ENCODE measurements around the gene HADHA. TPM values are rescaled to one million over a fixed set of nuclear protein-coding genes. Genes with fewer than 3 reads are reported as not detected.

HADHA gene
- total RNA-seq, 1 donor, result 135 TPM

DNA sequence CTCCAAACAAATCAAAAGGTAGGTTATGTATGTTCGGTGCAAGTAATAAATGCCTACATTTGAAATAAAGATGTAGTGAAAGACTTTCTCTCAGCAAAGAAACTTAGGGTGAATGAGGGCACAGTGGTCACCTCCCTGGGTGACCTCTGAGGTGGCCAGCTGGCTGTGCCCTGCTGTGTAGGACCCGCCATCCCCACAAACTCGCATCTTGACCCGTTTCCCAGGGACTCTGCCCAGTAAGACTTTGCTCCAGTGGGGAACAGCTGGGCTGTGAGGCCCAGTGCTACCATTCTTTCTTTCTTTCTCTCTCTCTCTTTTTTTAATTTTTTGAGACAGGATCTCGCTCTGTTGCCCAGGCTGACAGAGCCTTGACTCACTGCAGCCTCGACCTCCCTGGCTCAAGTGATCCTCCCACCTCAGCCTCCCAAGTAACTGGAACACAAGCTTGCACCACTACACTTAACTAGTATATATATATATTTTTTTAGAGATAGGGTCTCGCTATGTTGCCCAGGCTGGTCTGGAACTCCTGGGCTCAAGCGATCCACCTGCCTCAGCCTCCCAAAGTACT is 79.7 kb downstream of the HADHA start:
- DNase-seq (ENCODE audit: low read depth), result no peak
- TF ChIP-seq, protein P1, sequence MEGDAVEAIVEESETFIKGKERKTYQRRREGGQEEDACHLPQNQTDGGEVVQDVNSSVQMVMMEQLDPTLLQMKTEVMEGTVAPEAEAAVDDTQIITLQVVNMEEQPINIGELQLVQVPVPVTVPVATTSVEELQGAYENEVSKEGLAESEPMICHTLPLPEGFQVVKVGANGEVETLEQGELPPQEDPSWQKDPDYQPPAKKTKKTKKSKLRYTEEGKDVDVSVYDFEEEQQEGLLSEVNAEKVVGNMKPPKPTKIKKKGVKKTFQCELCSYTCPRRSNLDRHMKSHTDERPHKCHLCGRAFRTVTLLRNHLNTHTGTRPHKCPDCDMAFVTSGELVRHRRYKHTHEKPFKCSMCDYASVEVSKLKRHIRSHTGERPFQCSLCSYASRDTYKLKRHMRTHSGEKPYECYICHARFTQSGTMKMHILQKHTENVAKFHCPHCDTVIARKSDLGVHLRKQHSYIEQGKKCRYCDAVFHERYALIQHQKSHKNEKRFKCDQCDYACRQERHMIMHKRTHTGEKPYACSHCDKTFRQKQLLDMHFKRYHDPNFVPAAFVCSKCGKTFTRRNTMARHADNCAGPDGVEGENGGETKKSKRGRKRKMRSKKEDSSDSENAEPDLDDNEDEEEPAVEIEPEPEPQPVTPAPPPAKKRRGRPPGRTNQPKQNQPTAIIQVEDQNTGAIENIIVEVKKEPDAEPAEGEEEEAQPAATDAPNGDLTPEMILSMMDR (IDR thresholded peaks at IDR 0.05; ENCODE audit: insufficient read depth, low read length), result no peak
- no peak overlapping the region for H3K4me3 ChIP-seq (ENCODE audit: low read depth, low read length)

DNA sequence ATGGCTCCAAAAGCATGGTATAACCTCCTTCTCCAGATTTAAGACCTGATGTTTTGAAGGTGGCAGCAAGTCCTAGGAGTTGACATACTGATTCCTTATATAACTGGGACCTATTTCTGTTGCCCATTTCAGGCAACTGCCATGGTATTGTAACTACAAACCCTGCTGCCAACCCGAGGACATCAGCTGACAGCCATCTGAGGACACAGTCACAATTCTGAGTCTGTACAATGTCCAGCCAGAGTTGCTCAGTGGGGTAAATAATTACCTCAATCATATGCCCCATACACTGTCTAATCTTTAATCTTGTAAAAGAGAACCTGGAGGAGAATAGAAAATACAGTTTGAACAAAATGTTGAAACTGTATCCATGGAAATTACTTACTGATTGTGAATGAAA is 80.2 kb downstream of the HADHA start:
- no peak for DNase-seq (ENCODE audit: low read depth)

DNA sequence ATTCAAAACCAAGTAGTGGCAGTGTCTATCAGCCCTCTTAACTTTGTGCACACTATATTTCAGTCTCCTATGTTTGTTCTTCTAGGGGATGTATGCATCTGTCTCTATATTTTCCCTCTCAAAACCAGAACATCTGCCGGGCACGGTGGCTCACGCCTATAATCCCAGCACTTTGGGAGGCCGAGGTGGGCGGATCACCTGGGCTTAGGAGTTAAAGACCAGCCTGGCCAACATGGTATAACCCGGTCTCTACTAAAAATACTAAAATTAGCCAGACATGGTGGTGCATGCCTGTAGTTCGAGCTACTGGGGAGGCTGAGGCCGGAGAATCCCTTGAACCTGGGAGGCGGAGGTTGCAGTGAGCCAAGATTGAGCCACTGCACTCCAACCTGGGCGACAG is 81.5 kb downstream of the HADHA start:
- no peak overlapping the region for H3K4me3 ChIP-seq (ENCODE audit: low read depth, low read length)
- no peak for DNase-seq (ENCODE audit: low read depth)
- TF ChIP-seq, protein P1 (IDR thresholded peaks at IDR 0.05; ENCODE audit: insufficient read depth, low read length), result no peak

More for the DNA sequence above, 80.2 kb downstream of the HADHA start:
- H3K4me3 ChIP-seq (ENCODE audit: low read depth, low read length), result no peak overlapping the region
- TF ChIP-seq, protein P1 (IDR thresholded peaks at IDR 0.05; ENCODE audit: insufficient read depth, low read length), result no peak

DNA sequence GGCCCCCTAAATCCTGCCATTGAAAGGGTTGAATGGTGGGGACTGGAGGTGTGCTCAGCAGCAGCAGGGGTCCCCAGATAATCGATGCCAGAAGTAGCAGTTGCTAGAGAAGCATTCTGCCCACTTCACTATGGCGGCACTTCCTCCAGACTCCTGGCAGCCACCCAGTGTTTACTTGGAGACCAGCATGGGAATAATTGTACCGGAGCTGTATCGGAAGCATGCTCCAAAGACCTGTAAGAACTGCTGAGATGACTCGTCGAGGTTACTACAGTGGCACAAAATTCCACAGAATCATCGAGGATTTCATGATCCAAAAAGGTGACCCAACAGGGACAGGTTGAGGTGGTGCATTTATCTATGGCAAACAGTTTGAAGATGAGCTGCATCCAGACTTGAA is 82.5 kb downstream of the HADHA start:
- TF ChIP-seq, protein P1 (IDR thresholded peaks at IDR 0.05; ENCODE audit: insufficient read depth, low read length), result no peak
- DNase-seq (ENCODE audit: low read depth), result no peak

DNA sequence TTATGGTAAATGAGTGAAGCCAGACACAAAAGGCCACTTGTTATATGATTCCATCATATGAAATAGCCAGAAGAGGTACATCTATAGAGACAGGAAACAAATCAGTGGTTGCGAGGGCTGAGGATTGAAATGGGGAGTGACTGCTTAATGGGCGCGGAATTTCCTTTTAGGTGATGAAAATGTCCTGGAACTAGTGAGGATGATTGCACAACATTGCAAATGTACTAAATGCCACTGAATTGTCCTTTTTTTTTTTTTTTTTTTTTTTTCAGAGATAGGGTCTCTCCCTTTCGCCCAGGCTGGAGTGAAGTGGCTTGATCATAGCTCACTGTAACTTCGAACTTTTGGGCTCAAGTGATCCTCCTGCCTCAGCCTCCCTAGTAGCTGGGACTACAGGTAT is 86.9 kb downstream of the HADHA start:
- DNase-seq (ENCODE audit: low read depth), result no peak
- TF ChIP-seq, protein P1 (IDR thresholded peaks at IDR 0.05; ENCODE audit: insufficient read depth, low read length), result no peak
- no peak overlapping the region for H3K4me3 ChIP-seq (ENCODE audit: low read depth, low read length)

More for the DNA sequence above, 82.5 kb downstream of the HADHA start:
- H3K4me3 ChIP-seq (ENCODE audit: low read depth, low read length), result no peak overlapping the region

DNA sequence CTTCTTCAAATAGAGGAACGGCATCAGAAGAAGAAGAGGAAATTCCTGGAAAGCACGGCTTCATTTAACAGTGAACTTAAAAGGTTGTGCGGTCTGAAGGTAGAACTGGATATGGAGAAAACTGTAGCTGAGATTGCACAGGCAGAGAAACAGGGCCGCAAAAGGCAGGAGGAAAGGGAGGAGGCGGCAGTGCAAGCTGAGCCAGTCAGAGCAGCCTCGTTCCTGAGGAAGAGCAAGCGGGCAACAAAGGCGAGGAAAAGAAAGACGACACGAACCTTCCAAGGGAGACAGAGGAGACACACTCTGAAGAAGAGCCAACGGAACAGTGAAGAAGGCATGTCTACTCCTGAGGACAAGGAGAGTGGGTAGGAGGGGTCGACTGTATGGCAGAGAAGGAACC is 94.2 kb downstream of the HADHA start:
- no peak overlapping the region for H3K4me3 ChIP-seq (ENCODE audit: low read depth, low read length)
- no peak for DNase-seq (ENCODE audit: low read depth)
- TF ChIP-seq, protein P1 (IDR thresholded peaks at IDR 0.05; ENCODE audit: insufficient read depth, low read length), result no peak

DNA sequence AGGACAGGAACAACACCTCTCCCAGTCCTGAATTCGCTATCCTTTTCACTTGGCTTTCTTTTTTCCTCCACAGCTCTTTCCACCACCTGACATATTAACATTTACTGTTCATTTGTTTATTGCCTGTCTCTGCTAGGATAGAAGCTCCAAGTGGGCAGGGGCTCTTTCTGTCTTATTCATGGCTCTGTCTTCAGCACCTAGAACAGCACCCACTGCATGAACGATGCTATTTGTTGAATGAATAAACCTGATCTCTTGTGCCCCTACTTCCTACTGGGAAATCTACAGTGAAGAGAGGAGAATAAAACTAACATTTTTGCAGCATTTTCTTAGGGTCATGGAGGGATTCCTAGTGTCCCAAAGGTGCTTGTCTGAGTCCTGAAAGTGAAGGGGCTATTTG is 95.9 kb downstream of the HADHA start:
- TF ChIP-seq, protein P1 (IDR thresholded peaks at IDR 0.05; ENCODE audit: insufficient read depth, low read length), result no peak
- DNase-seq (ENCODE audit: low read depth), result peak; percentile 24
- no peak overlapping the region for H3K4me3 ChIP-seq (ENCODE audit: low read depth, low read length)

Measured in fibroblast of the aortic adventitia (primary cell).